ENCODE results near the gene CAMK2A.

Gene CAMK2A

GRCh38 chr5:150203832-150204589 lies 85.6 kb downstream of the CAMK2A start:
- TF ChIP-seq EZH2phosphoT487 (IDR thresholded peaks at IDR 0.05; ENCODE audit: borderline replicate concordance, low read length) = no peak
- TF ChIP-seq, protein P1, sequence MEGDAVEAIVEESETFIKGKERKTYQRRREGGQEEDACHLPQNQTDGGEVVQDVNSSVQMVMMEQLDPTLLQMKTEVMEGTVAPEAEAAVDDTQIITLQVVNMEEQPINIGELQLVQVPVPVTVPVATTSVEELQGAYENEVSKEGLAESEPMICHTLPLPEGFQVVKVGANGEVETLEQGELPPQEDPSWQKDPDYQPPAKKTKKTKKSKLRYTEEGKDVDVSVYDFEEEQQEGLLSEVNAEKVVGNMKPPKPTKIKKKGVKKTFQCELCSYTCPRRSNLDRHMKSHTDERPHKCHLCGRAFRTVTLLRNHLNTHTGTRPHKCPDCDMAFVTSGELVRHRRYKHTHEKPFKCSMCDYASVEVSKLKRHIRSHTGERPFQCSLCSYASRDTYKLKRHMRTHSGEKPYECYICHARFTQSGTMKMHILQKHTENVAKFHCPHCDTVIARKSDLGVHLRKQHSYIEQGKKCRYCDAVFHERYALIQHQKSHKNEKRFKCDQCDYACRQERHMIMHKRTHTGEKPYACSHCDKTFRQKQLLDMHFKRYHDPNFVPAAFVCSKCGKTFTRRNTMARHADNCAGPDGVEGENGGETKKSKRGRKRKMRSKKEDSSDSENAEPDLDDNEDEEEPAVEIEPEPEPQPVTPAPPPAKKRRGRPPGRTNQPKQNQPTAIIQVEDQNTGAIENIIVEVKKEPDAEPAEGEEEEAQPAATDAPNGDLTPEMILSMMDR (IDR thresholded peaks at IDR 0.05; ENCODE audit: low read depth, low read length, poor library complexity, severe bottlenecking) = no peak
- peaks cover 9% of the 10 kb centered on the region for H3K27me3 ChIP-seq (ENCODE audit: control insufficient read depth, low read length)

DNA sequence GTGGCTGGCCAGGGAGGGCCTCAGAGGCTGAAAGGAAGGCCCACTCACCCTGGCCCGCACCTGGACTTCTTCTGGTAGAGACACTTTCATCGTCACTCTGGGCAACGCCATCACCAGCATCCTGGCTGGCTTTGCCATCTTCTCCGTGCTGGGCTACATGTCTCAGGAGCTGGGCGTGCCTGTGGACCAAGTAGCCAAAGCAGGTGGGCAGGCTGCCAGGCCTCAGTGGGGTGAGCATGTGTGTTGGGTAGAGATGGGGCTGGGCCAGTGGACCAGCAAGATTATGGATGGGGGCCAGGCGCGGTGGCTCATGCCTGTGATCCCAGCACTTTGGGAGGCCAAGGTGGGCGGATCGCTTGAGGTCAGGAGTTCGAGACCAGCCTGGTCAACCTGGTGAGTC lies 87.1 kb downstream of the CAMK2A start:
- Histone ChIP-seq H4K20me1 (ENCODE audit: control insufficient read depth, insufficient read depth, low read depth, low read length) (no peaks in the 10 kb centered on the region), H3K4me2 (ENCODE audit: low read length) (no peak overlapping the region), H3K27ac (ENCODE audit: low read depth, low read length) (no peak overlapping the region), H3K4me1 (ENCODE audit: control insufficient read depth, low read length) (no peaks in the 10 kb centered on the region), H3F3A (ENCODE audit: control insufficient read depth, insufficient read depth) (no peaks in the 10 kb centered on the region), H3K4me3 (ENCODE audit: low read length) (no peak overlapping the region), H3K27me3 (ENCODE audit: control insufficient read depth, low read length) (no peaks in the 10 kb centered on the region), H3K9me2 (replicated peaks; ENCODE audit: control insufficient read depth, low read length) (no peaks in the 10 kb centered on the region), H3K36me3 (ENCODE audit: control insufficient read depth, low read length) (no peaks in the 10 kb centered on the region), H3K9me3 (ENCODE audit: control insufficient read depth, insufficient read depth, low read length) (no peaks in the 10 kb centered on the region), H3K79me2 (ENCODE audit: control insufficient read depth, low read length) (no peaks in the 10 kb centered on the region)
- no peak for TF ChIP-seq EZH2phosphoT487 (IDR thresholded peaks at IDR 0.05; ENCODE audit: borderline replicate concordance, low read length)
- TF ChIP-seq, protein P1 (IDR thresholded peaks at IDR 0.05; ENCODE audit: low read depth, low read length, poor library complexity, severe bottlenecking) = no peak

More at GRCh38 chr5:150203832-150204589, 85.6 kb downstream of the CAMK2A start:
- no peaks in the 10 kb centered on the region for H3K79me2 ChIP-seq (ENCODE audit: control insufficient read depth, low read length)
- H3K4me3 ChIP-seq (ENCODE audit: low read length) = no peak overlapping the region
- H3K9me2 ChIP-seq (replicated peaks; ENCODE audit: control insufficient read depth, low read length) = no peaks in the 10 kb centered on the region
- H3K9me3 ChIP-seq (ENCODE audit: control insufficient read depth, insufficient read depth, low read length) = no peaks in the 10 kb centered on the region
- no peak overlapping the region for H3K27ac ChIP-seq (ENCODE audit: low read depth, low read length)
- H3K4me1 ChIP-seq (ENCODE audit: control insufficient read depth, low read length) = no peaks in the 10 kb centered on the region
- no peaks in the 10 kb centered on the region for H3K36me3 ChIP-seq (ENCODE audit: control insufficient read depth, low read length)
- H3K4me2 ChIP-seq (ENCODE audit: low read length) = no peak overlapping the region
- H4K20me1 ChIP-seq (ENCODE audit: control insufficient read depth, insufficient read depth, low read depth, low read length) = no peaks in the 10 kb centered on the region
- no peaks in the 10 kb centered on the region for H3F3A ChIP-seq (ENCODE audit: control insufficient read depth, insufficient read depth)

GRCh38 chr5:150197476-150197875 lies 92.1 kb downstream of the CAMK2A start:
- Histone ChIP-seq H3K27ac (ENCODE audit: low read depth, low read length) (no peak overlapping the region), H3K27me3 (ENCODE audit: control insufficient read depth, low read length) (peaks cover under 1% of the 10 kb centered on the region; the same call in 1 of the 2 replicates), H3K9me3 (ENCODE audit: control insufficient read depth, insufficient read depth, low read length) (no peaks in the 10 kb centered on the region), H3K4me1 (ENCODE audit: control insufficient read depth, low read length) (no peaks in the 10 kb centered on the region), H3K4me2 (ENCODE audit: low read length) (no peak overlapping the region), H3K36me3 (ENCODE audit: control insufficient read depth, low read length) (no peaks in the 10 kb centered on the region), H3K9me2 (replicated peaks; ENCODE audit: control insufficient read depth, low read length) (no peaks in the 10 kb centered on the region), H3K4me3 (ENCODE audit: low read length) (no peak overlapping the region), H3F3A (ENCODE audit: control insufficient read depth, insufficient read depth) (no peaks in the 10 kb centered on the region), H3K79me2 (ENCODE audit: control insufficient read depth, low read length) (no peaks in the 10 kb centered on the region), H4K20me1 (ENCODE audit: control insufficient read depth, insufficient read depth, low read depth, low read length) (no peaks in the 10 kb centered on the region)
- TF ChIP-seq, protein P1 (IDR thresholded peaks at IDR 0.05; ENCODE audit: low read depth, low read length, poor library complexity, severe bottlenecking) = no peak
- TF ChIP-seq EZH2phosphoT487 (IDR thresholded peaks at IDR 0.05; ENCODE audit: borderline replicate concordance, low read length) = no peak
